Activated T-helper 1 cell treated with anti-CD3 and anti-CD28 coated beads, Interleukin-12 subunit alpha, Interleukin-12 subunit beta, Interleukin-2, Interleukin-4 antibody, amounts not matched to agents 30 ng/mL and 10 ng/mL and 1 ng/mL, durations not matched to agents 14 hours and 24 hours and 36 hours (primary cell): ENCODE results near the gene KCNK4. TPM values are rescaled to one million over a fixed set of nuclear protein-coding genes. Genes with fewer than 3 reads are reported as not detected.

ENCODE experiments used
- DNase-seq: peaks from one replicate; pipeline ENCODE4 v3.0.0; 2021; ENCODE audit warnings: low spot score
- H3K27ac Mint-ChIP-seq: one replicate; pipeline ENCODE4 v1.8.0; 2021; ENCODE audit warnings: mild to moderate bottlenecking, mixed read lengths
- H3K27me3 Mint-ChIP-seq: one replicate; pipeline ENCODE4 v1.8.0; 2022; ENCODE audit warnings: mild to moderate bottlenecking, moderate library complexity, mixed read lengths; ENCODE audit not compliant: insufficient read depth
- H3K36me3 Mint-ChIP-seq: one replicate; pipeline ENCODE4 v1.8.0; 2021; ENCODE audit warnings: low read depth, mixed read lengths
- H3K4me1 Mint-ChIP-seq: one replicate; pipeline ENCODE4 v1.8.0; 2021; ENCODE audit warnings: low read depth, mixed read lengths
- H3K4me3 Mint-ChIP-seq: one replicate; pipeline ENCODE4 v1.8.0; 2021; ENCODE audit warnings: mild to moderate bottlenecking, moderate library complexity, mixed read lengths
- H3K9me3 Mint-ChIP-seq: one replicate; pipeline ENCODE4 v1.8.0; 2021; ENCODE audit warnings: mixed read lengths
- intact Hi-C: fragments of 100-400 bp; cut with micrococcal nuclease; formaldehyde crosslinking; loops from one replicate; pipeline ENCODE4 v1.15.1; 2024
- total RNA-seq: library from RNA; stranded (reverse); gene quantifications from 2 replicates; pipeline ENCODE4 v1.2.3, GENCODE V29; 2022

Gene KCNK4
- total RNA-seq, 1 donor from 2014 or later: 0.16 TPM

DNA sequence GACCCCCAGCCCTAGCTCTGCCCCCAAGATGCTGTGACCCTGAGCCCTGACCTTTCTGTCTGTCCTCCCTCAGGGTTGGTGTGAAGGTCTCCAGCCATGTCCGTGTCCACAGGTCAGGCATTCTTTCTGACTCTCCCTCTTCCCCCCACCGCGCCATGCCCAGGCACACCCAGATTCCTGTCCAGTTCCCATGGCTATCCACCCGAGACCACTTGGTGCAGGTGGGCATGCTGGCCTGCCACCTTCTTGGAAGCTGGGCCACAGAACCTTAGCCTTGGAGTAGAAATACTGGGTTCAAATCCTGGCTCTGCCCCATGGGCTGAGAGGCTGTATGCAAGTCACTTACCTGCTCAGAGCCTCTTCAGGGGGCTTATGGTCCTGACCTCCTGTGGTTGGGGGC, 42.1 kb upstream of the KCNK4 start:
- Mint-ChIP-seq H3K9me3 (no peaks in the 10 kb centered on the region), H3K27ac (no peak overlapping the region), H3K36me3 (no peaks in the 10 kb centered on the region), H3K27me3 (peaks cover 1% of the 10 kb centered on the region), H3K4me3 (no peak overlapping the region), H3K4me1 (peaks cover 12% of the 10 kb centered on the region)
- intact Hi-C loops: no loop called here
- DNase-seq: no peak

DNA sequence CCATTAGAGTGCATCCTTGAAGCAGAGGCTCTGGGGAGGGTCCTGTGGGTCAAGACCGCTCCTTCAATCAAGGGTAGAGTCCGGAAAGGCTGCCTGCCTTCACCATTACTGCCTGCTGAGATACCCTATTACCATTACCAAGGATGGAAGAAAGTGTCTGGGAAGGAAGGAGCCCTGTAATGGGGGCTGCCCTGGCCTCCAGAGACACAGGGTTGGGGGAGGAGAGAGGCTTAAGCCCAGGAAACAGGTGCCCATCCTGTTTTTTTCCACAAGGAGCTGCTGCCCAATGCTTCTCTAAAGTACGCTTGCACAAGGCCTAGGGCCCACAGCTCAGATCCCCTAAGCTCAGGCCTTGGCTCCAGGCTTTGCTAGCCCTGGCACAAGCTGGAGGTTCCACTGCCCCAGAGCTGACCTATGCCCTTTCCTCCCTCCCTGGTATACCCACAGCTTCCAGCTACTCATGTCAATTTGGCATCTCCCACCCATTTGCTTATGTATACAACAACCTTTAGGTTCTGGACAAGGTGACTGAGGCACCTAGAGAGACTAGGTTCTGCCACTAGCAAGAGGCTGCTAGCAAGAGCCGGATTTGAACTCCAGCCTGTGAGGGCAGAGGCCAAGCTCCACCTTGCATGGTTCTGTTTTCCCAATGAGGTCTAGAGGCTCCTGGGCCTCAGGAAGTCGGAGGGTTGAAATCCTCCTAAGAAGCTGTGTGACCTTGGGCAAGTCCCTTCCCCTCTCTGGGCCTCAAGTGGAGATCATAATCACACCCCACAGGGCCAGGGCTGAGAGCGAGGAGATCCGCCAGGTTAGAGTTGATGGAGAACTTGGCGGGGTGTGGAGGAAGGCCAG, 41.3 kb upstream of the KCNK4 start:
- DNase-seq: no peak
- peaks cover 1% of the 10 kb centered on the region for H3K27me3 Mint-ChIP-seq
- H3K36me3 Mint-ChIP-seq: no peaks in the 10 kb centered on the region
- intact Hi-C loops: loop anchor here (5.0 kb wide), 1 partner anchor 108 kb away; the partner anchor contains the start of gene RPS6KA4
- H3K9me3 Mint-ChIP-seq: no peaks in the 10 kb centered on the region
- H3K27ac Mint-ChIP-seq: no peak overlapping the region
- H3K4me1 Mint-ChIP-seq: peaks cover 12% of the 10 kb centered on the region
- H3K4me3 Mint-ChIP-seq: peak overlapping the region; percentile 59

DNA sequence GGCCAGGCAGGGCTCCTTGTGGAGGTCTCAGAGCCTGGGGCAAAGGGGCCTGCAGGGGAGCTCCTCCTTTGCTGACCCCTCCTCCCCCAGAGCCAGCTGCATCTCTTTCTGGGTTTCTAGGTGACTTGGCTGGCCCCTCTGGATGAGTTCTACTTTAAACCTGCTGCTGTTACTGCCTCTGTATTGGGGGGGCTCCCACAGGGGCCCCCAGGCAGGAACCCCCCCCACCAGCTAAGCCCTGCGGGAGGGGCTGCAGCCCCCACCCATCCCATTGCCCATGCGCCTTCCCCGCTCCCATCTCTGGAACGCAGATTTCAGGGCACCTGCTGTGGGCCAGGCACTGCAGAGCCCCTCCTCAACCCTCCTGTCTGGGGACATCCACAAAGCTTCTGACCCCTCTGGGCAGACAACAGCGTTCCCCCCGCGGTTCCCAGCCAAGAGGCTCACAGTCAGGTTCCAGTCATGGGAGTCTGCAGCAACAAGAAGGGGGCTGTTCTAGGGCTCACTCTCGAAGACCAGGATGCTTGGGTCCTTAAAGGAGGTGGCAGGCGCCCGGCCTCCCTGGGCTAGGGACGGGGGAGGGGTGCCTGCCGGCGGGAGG, 40.6 kb upstream of the KCNK4 start:
- intact Hi-C loops: loop anchor here (1.0 to 5.0 kb wide), 5 partner anchors 9 to 107 kb away; partner anchors contain the start of genes ESRRA, FKBP2, NUDT22 and RPS6KA4
- peaks cover 1% of the 10 kb centered on the region for H3K27me3 Mint-ChIP-seq
- peaks cover 12% of the 10 kb centered on the region for H3K4me1 Mint-ChIP-seq
- no peak for DNase-seq
- no peaks in the 10 kb centered on the region for H3K9me3 Mint-ChIP-seq
- H3K27ac Mint-ChIP-seq: no peak overlapping the region
- H3K36me3 Mint-ChIP-seq: no peaks in the 10 kb centered on the region
- H3K4me3 Mint-ChIP-seq: peak overlapping the region; percentile 81

DNA sequence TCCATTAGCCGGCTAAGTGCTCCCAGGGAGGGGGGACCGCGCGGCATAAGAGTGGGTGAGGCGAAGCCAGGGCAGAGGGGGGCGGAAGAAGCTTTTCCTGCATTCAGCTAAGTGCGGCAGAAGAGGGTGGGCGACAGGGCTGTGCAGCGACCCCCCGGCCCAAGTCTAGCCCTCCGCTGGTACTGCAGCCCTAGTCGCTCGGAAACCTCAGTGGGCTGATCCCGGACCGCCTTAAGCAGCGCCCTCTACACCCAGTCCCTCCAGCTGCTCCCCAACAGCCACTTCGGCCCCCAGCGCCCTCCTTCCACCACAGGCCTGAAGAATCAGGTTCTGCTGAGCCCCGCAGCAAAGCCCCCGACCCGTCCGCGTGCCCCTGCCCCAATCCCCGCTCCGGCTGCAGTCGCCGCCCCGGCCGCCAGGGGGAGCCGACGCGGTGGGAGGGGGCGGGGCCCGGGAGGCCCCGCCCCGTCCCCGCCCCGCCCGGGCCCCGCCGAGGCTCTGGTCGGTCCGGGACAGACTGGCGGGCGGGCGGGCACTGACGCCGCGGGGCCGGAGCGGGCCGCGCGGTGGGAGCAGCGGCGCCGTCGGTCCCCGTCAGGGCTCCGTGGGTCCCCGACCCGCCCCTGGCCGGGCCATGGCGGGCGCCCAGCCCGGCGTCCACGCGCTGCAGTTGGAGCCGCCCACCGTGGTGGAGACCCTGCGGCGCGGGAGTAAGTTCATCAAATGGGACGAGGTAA, 39.9 kb upstream of the KCNK4 start, which contains the start of gene PLCB3:
Gene PLCB3 (plus strand): TSS at position 515 of the 737 bp plus-strand sequence. CDS start 120 bp downstream, at position 635.
- H3K4me1 Mint-ChIP-seq: peaks cover 12% of the 10 kb centered on the region
- H3K27ac Mint-ChIP-seq: peak within 1 kb of the TSS; percentile 66
- H3K27me3 Mint-ChIP-seq: peaks cover 1% of the 10 kb centered on the region
- intact Hi-C loops: loop anchor here (1.0 to 5.0 kb wide), 5 partner anchors 10 to 106 kb away; partner anchors contain the start of genes ESRRA, FKBP2, NUDT22 and RPS6KA4
- no peaks in the 10 kb centered on the region for H3K36me3 Mint-ChIP-seq
- H3K4me3 Mint-ChIP-seq: peak within 1 kb of the TSS; percentile 87
- peak; percentile 62 for DNase-seq
- no peaks in the 10 kb centered on the region for H3K9me3 Mint-ChIP-seq

DNA sequence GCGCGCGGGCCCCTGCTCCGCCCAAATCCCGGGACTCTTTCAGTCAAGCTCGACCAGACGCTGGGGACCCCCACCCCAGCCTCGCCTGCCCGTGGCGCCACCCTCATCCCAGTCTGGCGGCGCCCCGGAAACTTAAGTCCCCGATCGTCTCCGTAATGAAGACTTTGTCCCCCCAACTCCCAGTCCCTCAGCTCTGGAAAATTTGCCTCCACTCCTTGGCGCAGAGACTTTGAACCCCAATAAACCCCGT, 39.4 kb upstream of the KCNK4 start:
- no peak for DNase-seq
- H3K9me3 Mint-ChIP-seq: no peaks in the 10 kb centered on the region
- peaks cover 1% of the 10 kb centered on the region for H3K27me3 Mint-ChIP-seq
- intact Hi-C loops: loop anchor here (1.0 to 5.0 kb wide), 5 partner anchors 10 to 106 kb away; partner anchors contain the start of genes ESRRA, FKBP2, NUDT22 and RPS6KA4
- peaks cover 12% of the 10 kb centered on the region for H3K4me1 Mint-ChIP-seq
- no peaks in the 10 kb centered on the region for H3K36me3 Mint-ChIP-seq
- peak overlapping the region; percentile 66 for H3K27ac Mint-ChIP-seq
- peak overlapping the region; percentile 87 for H3K4me3 Mint-ChIP-seq

DNA sequence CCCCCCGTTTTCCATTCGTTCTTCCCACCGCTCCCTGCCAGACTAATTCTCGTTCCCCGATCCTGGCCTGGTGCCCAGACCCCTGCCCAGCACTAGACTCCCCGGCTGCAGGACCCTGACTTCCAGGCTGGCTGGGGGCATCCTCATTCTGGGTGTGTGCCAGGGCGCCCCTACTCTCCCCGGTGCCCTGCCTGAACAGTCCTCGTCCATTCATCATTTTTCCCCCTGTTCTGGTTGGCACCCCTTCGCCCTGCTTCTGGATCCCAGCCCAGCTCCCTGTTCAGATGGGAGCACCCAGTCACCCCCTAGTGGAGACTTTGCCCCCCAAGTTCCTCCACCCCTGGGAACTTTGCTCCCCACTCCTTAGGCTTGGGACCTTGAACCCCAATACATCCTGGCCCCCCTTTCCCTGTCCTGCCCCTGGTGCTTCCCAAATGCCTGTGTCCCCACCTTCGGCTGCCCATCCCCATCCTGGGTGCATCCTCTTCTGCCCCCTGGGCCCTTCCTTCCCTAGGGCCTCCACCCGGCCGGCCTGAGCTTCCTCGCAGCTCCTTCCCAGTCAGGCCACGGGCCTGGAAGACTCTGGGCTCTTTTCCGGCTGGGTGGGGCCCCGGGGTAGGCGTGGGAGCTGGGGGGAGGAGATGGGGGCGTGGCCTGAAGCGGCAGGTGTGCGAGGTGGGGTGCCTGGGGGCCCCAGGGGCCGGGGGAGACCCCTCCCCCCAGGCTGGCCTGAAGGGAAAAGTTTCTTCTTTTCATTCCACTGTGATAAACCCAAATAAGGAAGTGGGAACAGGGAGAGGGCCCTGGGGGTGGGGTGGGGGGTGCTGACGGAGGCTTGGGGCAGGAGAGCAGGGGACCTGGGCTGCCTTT, 38.9 kb upstream of the KCNK4 start:
- peak overlapping the region; percentile 66 for H3K27ac Mint-ChIP-seq
- intact Hi-C loops: loop anchor here (5.0 kb wide), 1 partner anchor 105 kb away; the partner anchor contains the start of gene RPS6KA4
- H3K4me3 Mint-ChIP-seq: peak overlapping the region; percentile 87
- H3K4me1 Mint-ChIP-seq: peaks cover 12% of the 10 kb centered on the region
- no peaks in the 10 kb centered on the region for H3K36me3 Mint-ChIP-seq
- no peak for DNase-seq
- H3K9me3 Mint-ChIP-seq: no peaks in the 10 kb centered on the region
- peaks cover 1% of the 10 kb centered on the region for H3K27me3 Mint-ChIP-seq

DNA sequence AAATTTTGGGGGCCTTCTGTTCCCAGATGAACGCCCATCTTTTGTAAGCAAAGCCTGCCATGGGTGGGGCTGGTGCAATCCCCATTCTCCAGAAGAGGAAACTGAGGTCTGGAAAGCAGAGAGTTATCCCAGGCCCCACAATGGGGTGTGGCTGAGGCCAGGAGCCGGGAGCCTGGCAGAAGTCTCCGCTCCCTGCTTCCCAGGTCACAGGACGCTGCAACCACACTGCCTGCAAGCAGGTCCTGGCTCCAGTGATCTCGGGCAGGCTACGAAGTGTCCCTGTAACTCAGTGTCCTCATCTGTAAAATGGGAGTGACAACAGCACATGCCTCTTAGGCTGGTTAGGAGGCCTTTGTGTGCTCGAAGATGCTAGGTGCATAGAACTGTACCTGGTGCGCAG, 38.1 kb upstream of the KCNK4 start:
- H3K4me3 Mint-ChIP-seq: peak overlapping the region; percentile 26
- H3K9me3 Mint-ChIP-seq: no peaks in the 10 kb centered on the region
- no peaks in the 10 kb centered on the region for H3K36me3 Mint-ChIP-seq

DNA sequence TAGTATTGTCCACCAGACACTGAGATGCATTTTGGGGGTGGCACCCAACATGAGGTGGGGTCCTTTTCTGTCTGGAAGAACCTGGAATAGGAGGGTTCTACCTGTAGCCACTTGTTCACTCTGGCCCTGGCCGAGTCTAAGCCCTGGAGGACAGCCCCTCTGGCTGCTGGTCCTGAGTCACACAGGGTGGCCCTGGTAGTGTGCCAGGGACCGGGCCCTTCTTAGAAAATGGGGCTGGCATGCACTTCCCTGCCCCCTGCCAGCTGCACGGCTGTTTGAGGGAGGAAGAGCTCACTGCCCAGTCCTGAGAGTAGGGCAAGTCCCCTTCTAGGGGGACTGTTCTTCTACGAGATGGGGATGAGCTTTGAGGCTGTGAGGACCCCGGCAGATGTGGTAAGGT, 37.6 kb upstream of the KCNK4 start:
- no peak for DNase-seq
- Mint-ChIP-seq H3K27ac (no peak overlapping the region), H3K9me3 (no peaks in the 10 kb centered on the region), H3K4me3 (peak overlapping the region; percentile 26), H3K4me1 (peaks cover 5% of the 10 kb centered on the region), H3K36me3 (no peaks in the 10 kb centered on the region), H3K27me3 (no peaks in the 10 kb centered on the region)
- intact Hi-C loops: loop anchor here (5.0 kb wide), 1 partner anchor 104 kb away; the partner anchor contains the start of gene RPS6KA4

More for the DNA sequence above, 38.1 kb upstream of the KCNK4 start:
- intact Hi-C loops: loop anchor here (5.0 kb wide), 1 partner anchor 104 kb away; the partner anchor contains the start of gene RPS6KA4
- H3K27me3 Mint-ChIP-seq: no peaks in the 10 kb centered on the region
- DNase-seq: no peak
- H3K27ac Mint-ChIP-seq: no peak overlapping the region
- H3K4me1 Mint-ChIP-seq: peaks cover 7% of the 10 kb centered on the region

DNA sequence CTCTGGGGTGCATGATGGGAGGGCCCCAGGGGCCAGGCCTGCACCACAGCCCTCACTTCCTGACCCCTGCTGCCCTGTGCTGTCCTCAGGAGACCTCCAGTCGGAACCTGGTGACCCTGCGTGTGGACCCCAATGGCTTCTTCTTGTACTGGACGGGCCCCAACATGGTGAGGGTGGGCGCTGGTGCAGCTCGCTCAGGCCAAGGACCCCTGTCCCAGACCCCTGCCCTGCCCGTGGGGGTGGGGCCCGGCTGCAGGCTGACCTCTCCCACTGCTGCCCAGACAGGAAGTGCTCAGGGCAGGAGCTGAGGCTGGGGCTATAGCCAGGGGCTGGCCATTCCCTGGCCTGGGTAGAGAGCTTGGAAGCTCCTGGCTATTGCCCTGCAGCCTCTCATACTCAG, 36.8 kb upstream of the KCNK4 start:
- Mint-ChIP-seq H3K4me1 (peaks cover 6% of the 10 kb centered on the region), H3K9me3 (no peaks in the 10 kb centered on the region), H3K27ac (no peak overlapping the region), H3K36me3 (peaks cover 1% of the 10 kb centered on the region), H3K27me3 (no peaks in the 10 kb centered on the region), H3K4me3 (no peak overlapping the region)
- DNase-seq: no peak
- intact Hi-C loops: loop anchor here (5.0 kb wide), 1 partner anchor 103 kb away; the partner anchor contains the start of gene RPS6KA4

DNA sequence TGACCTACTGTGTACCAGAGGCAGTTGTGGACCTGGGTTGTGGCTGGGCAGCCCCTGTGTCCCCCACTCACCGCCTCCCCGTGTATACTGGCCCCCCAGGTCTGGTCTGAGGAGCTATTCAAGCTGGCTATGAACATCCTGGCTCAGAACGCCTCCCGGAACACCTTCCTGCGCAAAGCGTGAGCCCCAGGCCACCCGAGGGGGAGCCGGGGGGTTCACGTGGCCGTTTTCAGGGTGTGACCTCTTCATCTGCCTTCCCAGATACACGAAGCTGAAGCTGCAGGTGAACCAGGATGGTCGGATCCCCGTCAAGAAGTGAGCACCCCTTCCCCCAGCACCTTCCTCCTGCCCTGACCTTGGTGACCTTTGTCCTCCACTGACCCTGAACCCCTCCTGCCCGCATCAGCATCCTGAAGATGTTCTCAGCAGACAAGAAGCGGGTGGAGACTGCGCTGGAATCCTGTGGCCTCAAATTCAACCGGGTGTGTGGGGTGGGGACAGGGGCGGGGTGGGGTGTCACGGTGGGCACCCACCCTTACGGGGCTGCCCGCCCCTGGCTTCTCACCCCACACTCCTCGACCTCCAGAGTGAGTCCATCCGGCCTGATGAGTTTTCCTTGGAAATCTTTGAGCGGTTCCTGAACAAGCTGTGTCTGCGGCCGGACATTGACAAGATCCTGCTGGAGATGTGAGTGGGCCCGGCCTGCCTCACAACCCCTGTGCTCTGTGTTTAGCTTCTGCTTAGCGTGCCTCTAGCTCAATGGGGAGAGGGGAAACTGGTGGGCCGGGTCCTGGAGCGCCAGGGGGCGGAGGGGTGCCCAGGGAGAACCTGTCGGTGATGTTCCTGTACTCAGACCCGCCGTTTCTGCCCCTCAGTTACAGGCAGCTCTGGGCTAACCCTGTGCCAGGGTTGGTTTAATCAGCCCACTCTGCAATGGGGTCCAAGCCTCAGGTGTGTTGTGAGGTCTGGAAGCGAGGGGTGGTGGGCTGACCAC, 35.7 kb upstream of the KCNK4 start:
- peaks cover 12% of the 10 kb centered on the region for H3K4me1 Mint-ChIP-seq
- no peaks in the 10 kb centered on the region for H3K9me3 Mint-ChIP-seq
- H3K27me3 Mint-ChIP-seq: no peaks in the 10 kb centered on the region
- H3K27ac Mint-ChIP-seq: no peak overlapping the region
- no peak for DNase-seq
- peaks cover 11% of the 10 kb centered on the region for H3K36me3 Mint-ChIP-seq
- H3K4me3 Mint-ChIP-seq: no peak overlapping the region
- intact Hi-C loops: no loop called here

DNA sequence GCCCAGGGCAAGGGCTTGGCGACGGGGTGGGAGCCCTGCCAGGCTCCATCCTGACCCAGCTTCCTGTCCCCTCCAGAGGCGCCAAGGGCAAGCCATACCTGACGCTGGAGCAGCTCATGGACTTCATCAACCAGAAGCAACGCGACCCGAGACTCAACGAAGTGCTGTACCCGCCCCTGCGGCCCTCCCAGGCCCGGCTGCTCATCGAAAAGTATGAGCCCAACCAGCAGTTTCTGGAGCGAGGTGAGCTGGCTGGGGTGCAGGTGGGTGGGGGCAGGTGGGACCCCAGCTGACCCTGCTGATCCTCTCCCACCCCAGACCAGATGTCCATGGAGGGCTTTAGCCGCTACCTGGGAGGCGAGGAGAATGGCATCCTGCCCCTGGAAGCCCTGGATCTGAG, 34.8 kb upstream of the KCNK4 start:
- H3K9me3 Mint-ChIP-seq: no peaks in the 10 kb centered on the region
- intact Hi-C loops: no loop called here
- H3K27me3 Mint-ChIP-seq: no peaks in the 10 kb centered on the region
- H3K4me3 Mint-ChIP-seq: no peak overlapping the region
- no peak overlapping the region for H3K27ac Mint-ChIP-seq
- peaks cover 11% of the 10 kb centered on the region for H3K36me3 Mint-ChIP-seq
- H3K4me1 Mint-ChIP-seq: peaks cover 12% of the 10 kb centered on the region
- no peak for DNase-seq
